BE2C (cell line): ENCODE measurements around the gene PRPF6.

Experiments used
- DNase-seq: peaks from one replicate; pipeline ENCODE4 v3.0.0-alpha.2; 2020
- H3K27me3 ChIP-seq: fragments of 250-450 bp; sonication (Bioruptor Pico); 2 replicates; pipeline ENCODE4 v1.5.1; 2020; ENCODE audit warnings: mild to moderate bottlenecking
- H3K36me3 ChIP-seq: fragments of 250-450 bp; sonication (Bioruptor Pico); 2 replicates; pipeline ENCODE4 v1.5.1; 2020; ENCODE audit warnings: mild to moderate bottlenecking
- H3K4me1 ChIP-seq: fragments of 250-450 bp; sonication (Bioruptor Pico); 2 replicates; pipeline ENCODE4 v1.5.1; 2020
- H3K4me3 ChIP-seq: 2 replicates; pipeline ENCODE4 v1.5.1; 2011; ENCODE audit warnings: low read depth, low read length
- H3K9me3 ChIP-seq: fragments of 250-450 bp; sonication (Bioruptor Pico); 2 replicates; pipeline ENCODE4 v1.5.1; 2020
- TF ChIP-seq, protein P1 (sequence below): IDR thresholded peaks from 2 replicates; pipeline ENCODE4 v1.5.1; 2012; ENCODE audit warnings: mild to moderate bottlenecking, low read depth, low read length

Gene PRPF6

DNA sequence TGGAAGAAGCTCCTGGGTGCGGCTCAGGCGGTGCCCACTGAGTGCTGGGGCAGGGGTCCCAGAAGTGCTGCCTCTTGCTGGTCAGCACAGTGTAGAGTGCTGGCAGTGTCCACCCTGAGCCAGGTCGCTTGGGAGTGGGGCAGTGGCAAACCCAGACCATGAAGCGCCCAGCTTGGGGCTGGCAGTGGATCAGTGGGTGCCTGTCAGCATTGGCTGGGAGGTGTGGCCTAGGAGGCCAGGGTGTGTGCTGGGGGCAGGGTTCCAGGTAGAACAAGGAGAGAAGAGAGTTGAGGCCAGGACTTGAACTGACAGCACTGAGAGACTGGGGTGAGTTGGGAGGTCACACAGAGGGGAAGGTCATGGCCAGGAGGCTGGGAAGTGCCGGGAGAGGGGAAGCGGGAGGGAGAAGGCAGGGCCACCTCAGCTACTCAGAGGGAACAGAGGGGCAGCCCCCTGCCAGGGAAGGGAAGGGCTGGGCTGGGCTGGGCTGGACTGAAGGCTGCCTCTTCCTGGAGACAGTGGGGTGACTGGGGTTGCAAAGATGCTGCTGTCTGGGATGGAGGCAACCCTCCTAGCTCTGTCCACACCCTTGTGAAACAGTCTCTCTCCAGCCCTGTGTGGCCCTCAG, 86.2 kb downstream of the PRPF6 start:
- Histone ChIP-seq H3K4me1 (peaks cover 14% of the 10 kb centered on the region), H3K9me3 (no peaks in the 10 kb centered on the region), H3K4me3 (no peak overlapping the region), H3K36me3 (no peaks in the 10 kb centered on the region; the same call in 1 of the 2 replicates), H3K27me3 (no peaks in the 10 kb centered on the region)
- TF ChIP-seq, protein P1, sequence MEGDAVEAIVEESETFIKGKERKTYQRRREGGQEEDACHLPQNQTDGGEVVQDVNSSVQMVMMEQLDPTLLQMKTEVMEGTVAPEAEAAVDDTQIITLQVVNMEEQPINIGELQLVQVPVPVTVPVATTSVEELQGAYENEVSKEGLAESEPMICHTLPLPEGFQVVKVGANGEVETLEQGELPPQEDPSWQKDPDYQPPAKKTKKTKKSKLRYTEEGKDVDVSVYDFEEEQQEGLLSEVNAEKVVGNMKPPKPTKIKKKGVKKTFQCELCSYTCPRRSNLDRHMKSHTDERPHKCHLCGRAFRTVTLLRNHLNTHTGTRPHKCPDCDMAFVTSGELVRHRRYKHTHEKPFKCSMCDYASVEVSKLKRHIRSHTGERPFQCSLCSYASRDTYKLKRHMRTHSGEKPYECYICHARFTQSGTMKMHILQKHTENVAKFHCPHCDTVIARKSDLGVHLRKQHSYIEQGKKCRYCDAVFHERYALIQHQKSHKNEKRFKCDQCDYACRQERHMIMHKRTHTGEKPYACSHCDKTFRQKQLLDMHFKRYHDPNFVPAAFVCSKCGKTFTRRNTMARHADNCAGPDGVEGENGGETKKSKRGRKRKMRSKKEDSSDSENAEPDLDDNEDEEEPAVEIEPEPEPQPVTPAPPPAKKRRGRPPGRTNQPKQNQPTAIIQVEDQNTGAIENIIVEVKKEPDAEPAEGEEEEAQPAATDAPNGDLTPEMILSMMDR, result no peak
- no peak for DNase-seq

DNA sequence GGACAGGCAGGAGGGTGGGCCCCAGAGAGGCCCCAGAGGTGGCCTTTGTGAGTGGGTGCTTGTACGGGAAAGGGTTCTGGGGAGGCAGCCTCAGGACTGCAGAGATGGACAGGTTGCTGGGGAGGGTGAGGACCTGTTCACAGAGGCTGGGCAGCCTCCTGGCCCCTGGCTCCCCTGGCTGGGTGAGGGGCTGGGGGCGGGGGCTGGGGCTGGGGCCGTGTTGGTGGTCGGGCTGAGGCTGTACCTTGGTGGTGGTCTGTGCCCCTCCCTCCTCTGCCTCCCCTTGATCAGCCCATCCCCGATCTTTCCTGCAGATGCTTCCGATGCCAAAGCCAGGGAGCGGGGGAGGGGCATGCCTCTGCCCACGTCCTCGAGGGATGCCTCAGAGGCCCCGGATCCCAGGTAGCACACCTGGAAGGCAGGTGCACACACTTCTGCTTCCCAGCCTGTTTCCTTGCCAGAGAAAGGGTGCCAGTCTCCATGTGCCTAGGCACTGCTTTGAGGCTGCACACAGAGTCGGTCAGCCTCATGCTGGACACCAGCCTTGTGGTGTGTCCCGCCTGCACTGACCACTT, 86.9 kb downstream of the PRPF6 start:
- TF ChIP-seq, protein P1, result no peak
- H3K36me3 ChIP-seq, result no peaks in the 10 kb centered on the region; the same call in 1 of the 2 replicates
- H3K4me1 ChIP-seq, result peaks cover 9% of the 10 kb centered on the region
- no peak overlapping the region for H3K4me3 ChIP-seq
- H3K9me3 ChIP-seq, result no peaks in the 10 kb centered on the region
- no peaks in the 10 kb centered on the region for H3K27me3 ChIP-seq
- DNase-seq, result no peak

GRCh38 chr20:64068386-64069208, 87.7 kb downstream of the PRPF6 start:
- DNase-seq, result no peak
- Histone ChIP-seq H3K27me3 (no peaks in the 10 kb centered on the region), H3K4me1 (peaks cover 9% of the 10 kb centered on the region), H3K9me3 (no peaks in the 10 kb centered on the region), H3K36me3 (no peaks in the 10 kb centered on the region; the same call in 1 of the 2 replicates), H3K4me3 (no peak overlapping the region)
- TF ChIP-seq, protein P1, result no peak

DNA sequence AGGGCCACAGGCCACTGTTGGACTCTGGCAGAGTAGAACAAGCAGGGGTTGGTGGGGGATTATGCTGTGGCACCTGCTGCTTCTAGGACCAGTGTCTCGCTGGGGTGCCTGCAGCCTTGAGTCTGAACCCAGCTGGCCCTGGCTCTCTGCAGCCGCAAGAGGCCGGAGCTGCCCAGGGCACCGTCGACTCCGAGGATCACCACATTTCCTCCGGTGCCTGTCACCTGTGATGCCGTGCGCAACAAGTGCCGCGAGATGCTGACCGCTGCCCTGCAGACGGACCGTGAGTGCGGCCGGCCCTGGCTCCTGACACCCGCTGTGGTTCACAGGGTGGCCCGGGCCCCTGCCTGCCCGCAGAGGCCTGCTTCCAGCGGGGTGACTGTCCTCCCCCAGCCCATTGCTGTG, 88.3 kb downstream of the PRPF6 start:
- Histone ChIP-seq H3K4me1 (peaks cover 6% of the 10 kb centered on the region; the same call in 1 of the 2 replicates), H3K4me3 (no peak overlapping the region), H3K9me3 (no peaks in the 10 kb centered on the region), H3K36me3 (no peaks in the 10 kb centered on the region; the same call in 1 of the 2 replicates), H3K27me3 (no peaks in the 10 kb centered on the region)
- no peak for DNase-seq
- TF ChIP-seq, protein P1, result no peak

DNA sequence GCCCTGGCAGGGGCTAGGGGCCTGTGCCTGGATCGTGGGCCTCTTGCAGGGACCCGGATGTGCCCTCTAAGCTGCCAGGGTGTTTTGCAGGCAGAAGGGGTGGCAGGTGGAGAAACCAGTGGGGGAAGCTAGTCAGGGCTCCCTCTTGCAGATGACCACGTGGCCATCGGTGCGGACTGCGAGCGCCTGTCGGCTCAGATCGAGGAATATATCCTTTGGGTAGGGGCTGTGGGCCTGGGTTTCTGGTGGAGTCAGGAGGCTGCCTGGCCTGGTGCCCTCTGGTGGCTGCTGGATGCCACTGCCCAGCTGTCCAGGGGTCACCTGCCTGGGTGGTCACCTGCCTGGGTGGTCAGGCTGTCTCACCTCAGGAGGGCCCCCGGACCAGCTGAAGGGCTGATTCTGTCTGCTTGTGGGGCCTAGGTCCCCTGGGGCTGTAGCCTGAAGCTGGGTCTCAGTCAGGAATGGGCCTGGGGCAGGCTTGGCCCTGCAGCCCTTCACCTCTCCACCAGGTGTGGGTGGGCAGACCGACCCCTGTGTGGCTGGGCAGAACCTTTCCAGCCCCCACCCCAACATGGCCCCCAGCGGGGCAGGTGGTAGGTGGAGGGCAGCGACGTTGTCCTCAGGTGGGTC, 88.8 kb downstream of the PRPF6 start:
- DNase-seq, result peak; percentile 74
- no peaks in the 10 kb centered on the region for H3K9me3 ChIP-seq
- no peak overlapping the region for H3K4me3 ChIP-seq
- no peaks in the 10 kb centered on the region; the same call in 1 of the 2 replicates for H3K36me3 ChIP-seq
- no peaks in the 10 kb centered on the region for H3K27me3 ChIP-seq
- TF ChIP-seq, protein P1, result peak; percentile 82
- H3K4me1 ChIP-seq, result 0 out of 2 replicates have a peak, but pooled peaks cover 3% of the 10 kb centered on the region
